ENCODE data around the gene AUTS2.

The AUTS2 gene

GRCh38 chr7:69941077-69941651, 342.9 kb downstream of the AUTS2 start:
- CTCF ChIA-PET: interaction anchor here (0.6 to 1.3 kb wide), 5 partner anchors 9 to 221 kb away, joined by 3 to 5 read pairs (median 3); no protein-coding TSS in a partner anchor

DNA sequence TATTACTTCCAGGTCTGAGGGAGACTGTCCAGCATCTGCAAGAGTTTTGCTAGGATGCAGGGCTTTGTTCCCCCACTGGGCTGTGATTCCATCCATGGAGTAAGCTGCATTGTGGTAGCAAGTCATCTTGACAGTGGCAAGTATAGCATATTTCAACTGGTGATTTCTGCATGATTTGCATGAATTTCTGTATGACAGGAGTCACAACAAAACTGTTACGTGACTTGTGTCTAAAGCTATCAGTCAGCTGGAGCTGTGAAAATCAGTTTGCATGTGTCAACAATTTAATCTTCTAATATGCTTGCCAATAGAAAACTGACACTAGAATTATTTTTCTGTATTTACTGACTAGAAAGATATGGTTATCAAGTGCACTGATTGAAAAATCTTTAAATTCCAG, 344.3 kb downstream of the AUTS2 start:
- Histone ChIP-seq H3K4me3 (ENCODE audit: low read depth, low read length) (no peak overlapping the region), H3K36me3 (ENCODE audit: control insufficient read depth in 2 of 2, insufficient read depth in 1 of 2, low read length in 2 of 2) (no peaks in the 10 kb centered on the region), H3K4me1 (ENCODE audit: control insufficient read depth, insufficient read depth, low read length) (peaks cover 31% of the 10 kb centered on the region), H3K27ac (ENCODE audit: extremely low read depth, low read depth, low read length) (no peak overlapping the region), H3K9me3 (ENCODE audit: control insufficient read depth, insufficient read depth, low read depth, low read length) (no peaks in the 10 kb centered on the region)
- TF ChIP-seq ZNF555 (tag by site-specific recombination; conservative IDR thresholded peaks at IDR 0.05) (no peak), ZNF549 (tag by site-specific recombination; IDR thresholded peaks at IDR 0.05) (no peak), ZNF76 (tag by site-specific recombination; IDR thresholded peaks at IDR 0.05; ENCODE audit: borderline replicate concordance, low read depth) (no peak), ZNF223 (tag by site-specific recombination; IDR thresholded peaks at IDR 0.05) (no peak), SCRT1 (tag by site-specific recombination; IDR thresholded peaks at IDR 0.05; ENCODE audit: borderline replicate concordance) (no peak), ZNF221 (tag by site-specific recombination; IDR thresholded peaks at IDR 0.05; ENCODE audit: borderline replicate concordance) (no peak), ZNF596 (tag by site-specific recombination; IDR thresholded peaks at IDR 0.05) (no peak), ZNF155 (tag by site-specific recombination; IDR thresholded peaks at IDR 0.05) (no peak)
- TF ChIP-seq, protein P1, sequence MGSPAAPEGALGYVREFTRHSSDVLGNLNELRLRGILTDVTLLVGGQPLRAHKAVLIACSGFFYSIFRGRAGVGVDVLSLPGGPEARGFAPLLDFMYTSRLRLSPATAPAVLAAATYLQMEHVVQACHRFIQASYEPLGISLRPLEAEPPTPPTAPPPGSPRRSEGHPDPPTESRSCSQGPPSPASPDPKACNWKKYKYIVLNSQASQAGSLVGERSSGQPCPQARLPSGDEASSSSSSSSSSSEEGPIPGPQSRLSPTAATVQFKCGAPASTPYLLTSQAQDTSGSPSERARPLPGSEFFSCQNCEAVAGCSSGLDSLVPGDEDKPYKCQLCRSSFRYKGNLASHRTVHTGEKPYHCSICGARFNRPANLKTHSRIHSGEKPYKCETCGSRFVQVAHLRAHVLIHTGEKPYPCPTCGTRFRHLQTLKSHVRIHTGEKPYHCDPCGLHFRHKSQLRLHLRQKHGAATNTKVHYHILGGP (tag by site-specific recombination; IDR thresholded peaks at IDR 0.05): no peak
- ChIA-PET CTCF (no interaction called here), POLR2A (interaction anchor here (1.0 kb wide), 1 partner anchor 162 kb away, joined by 4 read pairs; no protein-coding TSS in a partner anchor)

More at GRCh38 chr7:69941077-69941651, 342.9 kb downstream of the AUTS2 start:
- H3K36me3 ChIP-seq (ENCODE audit: control insufficient read depth in 2 of 2, insufficient read depth in 1 of 2, low read length in 2 of 2): no peaks in the 10 kb centered on the region
- H3K4me3 ChIP-seq (ENCODE audit: low read depth, low read length): no peak overlapping the region
- POLR2A ChIA-PET: interaction anchor here (1.0 kb wide), 1 partner anchor 161 kb away, joined by 4 read pairs; no protein-coding TSS in a partner anchor
- no peaks in the 10 kb centered on the region for H3K9me3 ChIP-seq (ENCODE audit: control insufficient read depth, insufficient read depth, low read depth, low read length)
- peaks cover 39% of the 10 kb centered on the region for H3K4me1 ChIP-seq (ENCODE audit: control insufficient read depth, insufficient read depth, low read length)
- peak; percentile 21; the same call in 1 of the 2 replicates for TF ChIP-seq SCRT1 (tag by site-specific recombination; IDR thresholded peaks at IDR 0.05; ENCODE audit: borderline replicate concordance)
- peak; percentile 39; the same call in 1 of the 2 replicates for TF ChIP-seq ZFHX2 (tag by site-specific recombination; conservative IDR thresholded peaks at IDR 0.05)
- no peak for TF ChIP-seq ZNF660 (tag by site-specific recombination; IDR thresholded peaks at IDR 0.05)
- no peak for TF ChIP-seq IKZF3 (tag by site-specific recombination; IDR thresholded peaks at IDR 0.05)
- no peak for TF ChIP-seq OVOL3 (tag by site-specific recombination; IDR thresholded peaks at IDR 0.05)
- no peak overlapping the region for H3K27ac ChIP-seq (ENCODE audit: extremely low read depth, low read depth, low read length)

DNA sequence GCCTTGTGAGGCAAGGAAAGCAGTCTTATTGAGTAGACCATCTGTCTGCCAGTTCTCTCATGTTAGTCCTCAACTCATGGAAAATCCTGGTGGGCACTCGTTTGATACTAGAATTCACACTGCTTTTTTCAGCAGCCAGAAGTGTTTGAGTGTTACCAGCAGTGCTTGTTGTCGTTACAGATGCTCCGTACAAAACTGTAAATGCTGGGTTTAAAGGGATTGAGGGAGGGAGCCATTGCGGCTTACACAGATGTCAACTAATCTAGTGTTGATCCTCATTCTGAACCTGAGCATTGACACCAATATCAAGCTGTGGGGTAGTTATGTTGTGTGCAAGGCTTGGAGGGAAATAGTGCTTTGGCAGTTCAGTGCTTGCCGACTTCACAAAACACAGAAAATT, 348.6 kb downstream of the AUTS2 start:
- no peak overlapping the region for H3K4me3 ChIP-seq (ENCODE audit: low read depth, low read length)
- no peaks in the 10 kb centered on the region for H3K36me3 ChIP-seq (ENCODE audit: control insufficient read depth in 2 of 2, insufficient read depth in 1 of 2, low read length in 2 of 2)
- ChIA-PET POLR2A (no interaction called here), CTCF (no interaction called here)
- H3K4me1 ChIP-seq (ENCODE audit: control insufficient read depth, insufficient read depth, low read length): peaks cover 17% of the 10 kb centered on the region
- H3K9me3 ChIP-seq (ENCODE audit: control insufficient read depth, insufficient read depth, low read depth, low read length): no peaks in the 10 kb centered on the region
- H3K27ac ChIP-seq (ENCODE audit: extremely low read depth, low read depth, low read length): no peak overlapping the region
- TF ChIP-seq ZNF211 (tag by site-specific recombination; IDR thresholded peaks at IDR 0.05; ENCODE audit: low read depth) (no peak), ZNF658 (tag by site-specific recombination; IDR thresholded peaks at IDR 0.05) (no peak), ZNF621 (tag by site-specific recombination; IDR thresholded peaks at IDR 0.05) (no peak), BCL11A (tag by site-specific recombination; IDR thresholded peaks at IDR 0.05; ENCODE audit: low read depth) (no peak), ZNF112 (tag by site-specific recombination; IDR thresholded peaks at IDR 0.05) (no peak), ZNF792 (tag by site-specific recombination; IDR thresholded peaks at IDR 0.05) (no peak), ZNF398 (tag by site-specific recombination; IDR thresholded peaks at IDR 0.05) (no peak), ZNF202 (tag by site-specific recombination; IDR thresholded peaks at IDR 0.05; ENCODE audit: borderline replicate concordance) (no peak)
- TF ChIP-seq, protein P2, sequence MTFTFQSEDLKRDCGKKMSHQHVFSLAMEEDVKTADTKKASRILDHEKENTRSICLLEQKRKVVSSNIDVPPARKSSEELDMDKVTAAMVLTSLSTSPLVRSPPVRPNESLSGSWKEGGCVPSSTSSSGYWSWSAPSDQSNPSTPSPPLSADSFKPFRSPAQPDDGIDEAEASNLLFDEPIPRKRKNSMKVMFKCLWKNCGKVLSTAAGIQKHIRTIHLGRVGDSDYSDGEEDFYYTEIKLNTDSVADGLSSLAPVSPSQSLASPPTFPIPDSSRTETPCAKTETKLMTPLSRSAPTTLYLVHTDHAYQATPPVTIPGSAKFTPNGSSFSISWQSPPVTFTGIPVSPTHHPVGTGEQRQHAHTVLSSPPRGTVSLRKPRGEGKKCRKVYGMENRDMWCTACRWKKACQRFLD (tag by site-specific recombination; IDR thresholded peaks at IDR 0.05): no peak
- TF ChIP-seq, protein P3, sequence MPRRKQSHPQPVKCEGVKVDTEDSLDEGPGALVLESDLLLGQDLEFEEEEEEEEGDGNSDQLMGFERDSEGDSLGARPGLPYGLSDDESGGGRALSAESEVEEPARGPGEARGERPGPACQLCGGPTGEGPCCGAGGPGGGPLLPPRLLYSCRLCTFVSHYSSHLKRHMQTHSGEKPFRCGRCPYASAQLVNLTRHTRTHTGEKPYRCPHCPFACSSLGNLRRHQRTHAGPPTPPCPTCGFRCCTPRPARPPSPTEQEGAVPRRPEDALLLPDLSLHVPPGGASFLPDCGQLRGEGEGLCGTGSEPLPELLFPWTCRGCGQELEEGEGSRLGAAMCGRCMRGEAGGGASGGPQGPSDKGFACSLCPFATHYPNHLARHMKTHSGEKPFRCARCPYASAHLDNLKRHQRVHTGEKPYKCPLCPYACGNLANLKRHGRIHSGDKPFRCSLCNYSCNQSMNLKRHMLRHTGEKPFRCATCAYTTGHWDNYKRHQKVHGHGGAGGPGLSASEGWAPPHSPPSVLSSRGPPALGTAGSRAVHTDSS (tag by site-specific recombination; IDR thresholded peaks at IDR 0.05): no peak
- TF ChIP-seq, protein P4, sequence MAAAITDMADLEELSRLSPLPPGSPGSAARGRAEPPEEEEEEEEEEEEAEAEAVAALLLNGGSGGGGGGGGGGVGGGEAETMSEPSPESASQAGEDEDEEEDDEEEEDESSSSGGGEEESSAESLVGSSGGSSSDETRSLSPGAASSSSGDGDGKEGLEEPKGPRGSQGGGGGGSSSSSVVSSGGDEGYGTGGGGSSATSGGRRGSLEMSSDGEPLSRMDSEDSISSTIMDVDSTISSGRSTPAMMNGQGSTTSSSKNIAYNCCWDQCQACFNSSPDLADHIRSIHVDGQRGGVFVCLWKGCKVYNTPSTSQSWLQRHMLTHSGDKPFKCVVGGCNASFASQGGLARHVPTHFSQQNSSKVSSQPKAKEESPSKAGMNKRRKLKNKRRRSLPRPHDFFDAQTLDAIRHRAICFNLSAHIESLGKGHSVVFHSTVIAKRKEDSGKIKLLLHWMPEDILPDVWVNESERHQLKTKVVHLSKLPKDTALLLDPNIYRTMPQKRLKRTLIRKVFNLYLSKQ (tag by site-specific recombination; IDR thresholded peaks at IDR 0.05; ENCODE audit: borderline replicate concordance): no peak
